Erythroblast (primary cell): Measurements from ENCODE around the gene F12.
A peak's percentile ranks its signal among the peaks of the same experiment; 100 is the strongest.
"Not testable (repeated sequence)": the region's sequence is repeated elsewhere in the genome, so short reads cannot be mapped to it uniquely, and the experiment has no call there.

Source experiments
- DNase-seq, 2 experiments: peaks; one replicate each; lab custom pipeline; 2025; lab: John Stamatoyannopoulos, UW
- GATA1 ChIP-seq: IDR thresholded peaks from 2 replicates; pipeline ENCODE4 v1.6.1; 2011; ENCODE audit warnings: low read depth, mild to moderate bottlenecking, control low read depth, low read length, moderate library complexity
- POLR2A ChIP-seq: IDR thresholded peaks from 2 replicates; pipeline ENCODE4 v1.6.1; 2011; ENCODE audit warnings: mild to moderate bottlenecking, low read length

F12 gene

GRCh38 chr5:177388521-177389052 is 20.8 kb downstream of the F12 start:
- TF ChIP-seq POLR2A (no peak), GATA1 (no peak)
- DNase-seq = no peak

GRCh38 chr5:177387405-177387804 is 22.0 kb downstream of the F12 start:
- DNase-seq = no peak
- TF ChIP-seq GATA1 (no peak), POLR2A (no peak)

GRCh38 chr5:177386542-177386941 is 22.8 kb downstream of the F12 start:
- TF ChIP-seq GATA1 (no peak), POLR2A (no peak)

GRCh38 chr5:177385720-177386119 is 23.6 kb downstream of the F12 start:
- no peak for DNase-seq
- no peak for TF ChIP-seq POLR2A
- TF ChIP-seq GATA1 = no peak

More at GRCh38 chr5:177386542-177386941, 22.8 kb downstream of the F12 start:
- no peak for DNase-seq

DNA sequence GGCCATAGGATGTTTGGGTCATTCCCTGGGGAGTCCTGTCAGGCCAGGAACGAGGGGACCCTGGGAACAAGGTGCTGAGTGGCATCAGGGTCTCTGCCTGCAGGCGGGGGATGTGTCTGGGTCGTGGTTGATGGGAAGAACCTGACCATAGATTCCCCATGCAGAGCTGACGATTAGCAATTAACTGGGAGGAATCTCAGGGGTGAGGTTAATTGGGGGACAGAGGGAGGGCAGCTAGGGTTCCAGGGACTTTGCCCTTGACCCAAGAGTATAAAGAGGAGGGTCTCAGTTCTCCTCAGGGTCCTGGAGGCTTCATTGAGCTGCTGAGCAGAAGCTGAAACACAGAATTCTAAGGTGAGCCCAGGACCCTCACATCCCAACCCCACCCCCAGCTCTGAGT is 25.2 kb downstream of the F12 start, which contains the start of gene SLC34A1:
Gene SLC34A1 (plus strand): TSS at position 301 of the 400 bp plus-strand sequence. CDS start 1,308 bp downstream, outside the sequence.
- DNase-seq = no peak
- TF ChIP-seq POLR2A (no peak), GATA1 (no peak)

DNA sequence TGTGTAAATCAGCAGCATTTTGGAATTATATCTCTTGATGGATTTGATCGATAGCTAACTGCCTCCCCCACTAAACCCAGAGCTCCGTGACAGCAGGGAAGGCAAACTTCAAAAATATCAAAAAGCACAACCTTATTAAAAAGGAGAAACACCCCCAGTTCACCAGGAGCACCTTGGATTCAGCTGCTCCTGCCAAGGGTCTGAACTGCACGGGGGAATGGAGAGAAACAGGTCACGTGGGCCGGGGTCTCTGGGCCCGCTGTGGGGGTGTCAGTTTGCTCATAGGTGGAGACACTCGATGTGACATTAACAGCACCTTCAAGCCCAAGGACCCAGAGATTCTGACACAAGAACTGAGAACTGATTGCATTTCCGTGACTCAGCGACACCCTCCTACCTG is 26.2 kb downstream of the F12 start:
- no peak for DNase-seq
- TF ChIP-seq GATA1 (no peak), POLR2A (no peak)

DNA sequence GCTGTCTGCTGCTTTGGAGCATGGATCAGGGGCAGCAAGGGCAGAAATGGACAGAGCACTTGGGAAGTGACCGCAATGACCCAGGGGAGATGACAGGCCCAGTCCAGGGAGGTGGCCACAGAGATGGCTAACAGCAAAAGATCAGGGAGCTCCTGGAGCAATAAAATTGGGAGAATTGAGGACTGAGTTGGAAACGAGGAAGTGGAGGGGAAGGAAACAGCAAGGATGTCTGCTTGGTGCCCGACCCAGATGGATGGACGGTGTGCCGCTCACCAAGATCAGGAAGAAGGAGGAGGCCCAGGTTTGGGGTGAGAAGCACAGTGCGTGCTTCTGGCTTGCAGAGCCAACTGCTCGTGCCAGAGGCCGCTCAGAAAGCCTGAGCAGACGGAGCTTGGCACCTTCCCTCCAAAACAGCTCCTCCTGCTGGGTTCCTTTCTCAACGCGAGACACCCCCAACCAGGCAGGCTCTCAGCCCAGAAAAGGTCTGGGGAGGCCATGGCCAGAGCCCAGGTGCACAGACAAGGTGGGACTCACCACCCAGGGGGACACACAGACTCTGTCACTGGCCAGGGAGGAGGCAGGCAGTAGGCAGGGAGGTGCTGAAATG is 26.8 kb downstream of the F12 start:
- no peak for TF ChIP-seq GATA1
- no peak for TF ChIP-seq POLR2A
- DNase-seq = peak; percentile 33 to 46

- no peak for DNase-seq
- TF ChIP-seq GATA1 = no peak
- TF ChIP-seq POLR2A = no peak
Observed at GRCh38 chr5:177380805-177381126, 28.6 kb downstream of the F12 start.

DNA sequence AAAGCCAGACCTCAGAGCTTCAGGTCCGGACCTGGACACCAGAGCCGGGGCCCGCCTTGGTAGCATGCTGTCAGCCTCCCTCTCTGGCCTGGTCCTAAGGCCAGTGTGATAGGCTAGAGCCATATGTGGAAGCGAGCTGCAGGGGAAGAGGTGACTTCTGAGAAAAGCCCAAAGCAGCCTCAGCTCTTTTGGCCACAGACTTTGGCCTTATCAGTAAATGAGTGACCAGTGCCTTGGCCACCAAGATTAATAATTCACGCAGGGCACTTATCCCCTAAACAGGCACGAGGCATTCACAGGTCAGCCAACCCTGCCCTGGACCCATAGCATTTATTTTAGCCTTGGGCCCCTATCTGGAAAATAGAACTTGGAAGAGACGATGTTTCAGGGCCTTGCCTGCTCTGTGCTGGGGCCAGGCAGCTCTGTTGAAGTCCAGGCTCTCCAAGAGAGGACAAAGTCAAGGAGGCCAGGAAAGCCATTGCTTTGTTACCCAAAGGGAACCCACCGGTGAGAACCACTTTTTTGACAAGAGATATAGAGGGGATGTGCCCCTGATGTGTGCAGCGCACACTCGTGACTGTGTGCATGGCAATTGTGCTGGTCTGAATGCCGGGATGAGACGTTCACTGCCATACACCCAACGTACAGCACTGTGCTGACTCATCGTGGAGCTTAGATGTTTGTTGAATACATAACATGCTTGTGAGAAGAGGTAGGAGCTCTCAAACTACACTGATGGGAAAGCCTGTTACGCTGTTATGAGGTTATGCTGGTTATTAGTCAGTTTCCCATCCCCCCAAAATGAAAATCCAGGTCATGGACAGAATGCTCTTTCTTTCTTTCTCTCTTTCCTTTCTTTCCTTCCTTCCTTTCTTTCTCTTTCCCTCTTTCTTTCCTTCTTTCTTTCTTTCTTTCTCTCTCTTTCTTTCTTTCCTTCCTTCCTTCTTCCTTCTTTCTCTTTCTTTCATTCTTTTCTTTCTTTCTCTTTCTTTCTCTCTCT is 30.2 kb downstream of the F12 start:
- TF ChIP-seq GATA1 (no peak), POLR2A (peak; percentile 32)
- DNase-seq = peak; percentile 82 to 83

- no peak for DNase-seq
- no peak for TF ChIP-seq POLR2A
- TF ChIP-seq GATA1 = no peak
Observed at GRCh38 chr5:177377851-177378776, 31.2 kb downstream of the F12 start.

DNA sequence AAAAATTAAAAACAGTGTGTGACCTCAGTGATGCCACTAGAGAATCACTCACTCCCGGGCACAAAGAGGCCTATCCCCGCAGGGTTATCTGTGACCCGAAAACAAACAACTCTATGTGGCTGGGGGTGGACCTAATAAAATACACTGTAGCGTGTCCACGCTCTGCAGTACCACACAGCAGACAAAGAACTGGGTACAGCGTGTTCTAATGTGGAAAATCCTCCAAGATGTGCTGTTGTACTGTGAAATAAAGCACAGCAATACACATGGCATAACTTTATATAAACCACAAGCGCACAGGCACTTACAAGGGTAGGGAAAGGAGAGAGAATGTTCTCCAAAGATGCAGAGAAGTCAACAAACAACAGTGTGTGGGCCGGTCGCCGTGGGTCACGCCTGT is 33.3 kb downstream of the F12 start:
- TF ChIP-seq GATA1 (no peak), POLR2A (no peak)
- DNase-seq = no peak

DNA sequence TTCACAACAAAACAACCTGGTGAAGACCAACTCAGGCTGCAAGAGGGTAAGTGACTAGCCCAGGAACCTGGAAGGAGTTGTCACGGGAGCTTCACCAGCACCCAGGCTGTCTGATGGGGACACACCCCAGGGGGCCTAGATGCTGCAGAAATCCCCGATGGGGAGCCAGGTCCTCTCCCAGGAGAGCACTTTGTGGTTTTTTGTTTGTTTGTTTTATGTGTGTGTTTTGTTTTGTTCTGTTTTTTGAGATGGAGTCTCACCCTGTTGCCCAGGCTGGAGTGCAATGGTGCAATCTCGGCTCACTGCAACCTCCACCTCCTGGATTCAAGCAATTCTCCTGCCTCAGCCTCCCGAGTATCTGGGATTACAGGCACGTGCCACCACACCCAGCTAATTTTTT is 33.8 kb downstream of the F12 start:
- not testable (repeated sequence) for DNase-seq

GRCh38 chr5:177374211-177374610 is 35.2 kb downstream of the F12 start:
- TF ChIP-seq GATA1 = no peak
- no peak for TF ChIP-seq POLR2A
- DNase-seq = no peak

GRCh38 chr5:177373806-177374205 is 35.6 kb downstream of the F12 start:
- DNase-seq = no peak
- no peak for TF ChIP-seq GATA1
- TF ChIP-seq POLR2A = no peak
